ENCODE measurements around the gene LHX3. TPM values are rescaled to one million over a fixed set of nuclear protein-coding genes. Genes with fewer than 3 reads are reported as not detected.

The LHX3 gene
- total and polyA plus RNA-seq, 4 donors = not detected

DNA sequence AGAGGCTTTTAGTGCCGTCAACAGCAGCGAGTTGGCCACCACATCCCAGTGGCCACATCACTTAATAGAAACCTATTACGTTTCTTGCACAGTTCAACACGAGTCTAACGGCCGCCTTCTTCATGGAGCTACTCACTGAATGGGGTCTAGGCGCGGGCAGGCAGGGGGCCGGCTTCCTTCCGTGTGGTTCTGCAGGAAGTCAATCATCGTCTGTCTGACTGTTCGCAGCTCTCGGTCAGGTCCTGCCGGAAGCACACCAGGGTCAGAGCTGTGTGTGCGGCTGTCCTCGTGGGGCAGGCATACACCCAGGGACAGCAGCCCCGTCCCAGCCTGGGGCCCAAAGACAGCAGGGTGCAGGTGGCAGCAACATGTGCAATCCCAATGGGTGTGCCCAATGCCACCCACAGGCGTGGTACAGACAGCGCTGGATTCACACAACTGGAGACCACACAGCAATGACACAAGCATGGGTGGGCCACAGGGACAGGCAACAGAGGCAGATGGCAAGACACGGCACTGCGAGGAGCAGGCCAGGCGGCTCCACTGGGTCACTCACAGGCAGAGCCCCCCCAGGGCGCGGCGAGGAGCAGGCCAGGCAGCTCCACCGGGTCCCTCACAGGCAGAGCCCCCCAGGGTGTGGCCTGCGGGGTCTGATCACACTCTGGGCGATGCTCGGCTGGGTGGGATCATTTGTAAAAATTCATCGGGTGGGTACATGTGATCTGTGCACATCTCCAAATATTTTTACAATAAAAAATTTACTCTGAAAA is 19.1 kb upstream of the LHX3 start:
- H3K27ac ChIP-seq (ENCODE audit: low read depth in 1 of 2, low read length in 1 of 2) = no peak overlapping the region
- no peaks in the 10 kb centered on the region for H3K27me3 ChIP-seq (ENCODE audit: control insufficient read depth in 3 of 3, insufficient read depth in 3 of 3, low read length in 2 of 3)
- no peaks in the 10 kb centered on the region for H3K9me3 ChIP-seq (ENCODE audit: control insufficient read depth in 4 of 4, insufficient read depth in 3 of 4, low read length in 3 of 4)
- DNase-seq (no peak), ATAC-seq (ENCODE audit: insufficient read depth, low FRiP score) (no peak)
- H3K4me3 ChIP-seq = no peak overlapping the region
- no peak overlapping the region for H3K9ac ChIP-seq (ENCODE audit: insufficient read depth in 1 of 2, low read length in 2 of 2)
- H3K4me1 ChIP-seq (ENCODE audit: control insufficient read depth in 5 of 5, insufficient read depth in 5 of 5, low read length in 5 of 5) = no peaks in the 10 kb centered on the region
- 87 to 93% methylated on average over 29 to 30 of the region's 30 CpGs for WGBS, 2 donors
- TF ChIP-seq, protein P1, sequence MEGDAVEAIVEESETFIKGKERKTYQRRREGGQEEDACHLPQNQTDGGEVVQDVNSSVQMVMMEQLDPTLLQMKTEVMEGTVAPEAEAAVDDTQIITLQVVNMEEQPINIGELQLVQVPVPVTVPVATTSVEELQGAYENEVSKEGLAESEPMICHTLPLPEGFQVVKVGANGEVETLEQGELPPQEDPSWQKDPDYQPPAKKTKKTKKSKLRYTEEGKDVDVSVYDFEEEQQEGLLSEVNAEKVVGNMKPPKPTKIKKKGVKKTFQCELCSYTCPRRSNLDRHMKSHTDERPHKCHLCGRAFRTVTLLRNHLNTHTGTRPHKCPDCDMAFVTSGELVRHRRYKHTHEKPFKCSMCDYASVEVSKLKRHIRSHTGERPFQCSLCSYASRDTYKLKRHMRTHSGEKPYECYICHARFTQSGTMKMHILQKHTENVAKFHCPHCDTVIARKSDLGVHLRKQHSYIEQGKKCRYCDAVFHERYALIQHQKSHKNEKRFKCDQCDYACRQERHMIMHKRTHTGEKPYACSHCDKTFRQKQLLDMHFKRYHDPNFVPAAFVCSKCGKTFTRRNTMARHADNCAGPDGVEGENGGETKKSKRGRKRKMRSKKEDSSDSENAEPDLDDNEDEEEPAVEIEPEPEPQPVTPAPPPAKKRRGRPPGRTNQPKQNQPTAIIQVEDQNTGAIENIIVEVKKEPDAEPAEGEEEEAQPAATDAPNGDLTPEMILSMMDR (IDR thresholded peaks at IDR 0.05; ENCODE audit: control extremely low read depth, extremely low read depth) = no peak
- H3K36me3 ChIP-seq (ENCODE audit: control insufficient read depth in 4 of 4, insufficient read depth in 4 of 4, low read length in 4 of 4) = peaks cover 0 to 25% (median 4%) of the 10 kb centered on the region in 4 donors

GRCh38 chr9:136222906-136223285 is 18.0 kb upstream of the LHX3 start:
- H3K9me3 ChIP-seq (ENCODE audit: control insufficient read depth in 4 of 4, insufficient read depth in 3 of 4, low read length in 3 of 4) = no peaks in the 10 kb centered on the region
- TF ChIP-seq, protein P1 (IDR thresholded peaks at IDR 0.05; ENCODE audit: control extremely low read depth, extremely low read depth) = no peak
- H3K9ac ChIP-seq (ENCODE audit: insufficient read depth in 1 of 2, low read length in 2 of 2) = no peak overlapping the region
- peaks cover 0 to 34% (median 4%) of the 10 kb centered on the region in 4 donors for H3K36me3 ChIP-seq (ENCODE audit: control insufficient read depth in 4 of 4, insufficient read depth in 4 of 4, low read length in 4 of 4)
- H3K27ac ChIP-seq (ENCODE audit: low read depth in 1 of 2, low read length in 1 of 2) = no peak overlapping the region
- DNase-seq (no peak), ATAC-seq (ENCODE audit: insufficient read depth, low FRiP score) (no peak)
- 95 to 97% methylated on average over 13 of the region's 13 CpGs for WGBS, 2 donors
- H3K4me3 ChIP-seq = no peak overlapping the region
- H3K4me1 ChIP-seq (ENCODE audit: control insufficient read depth in 5 of 5, insufficient read depth in 5 of 5, low read length in 5 of 5) = no peaks in the 10 kb centered on the region
- no peaks in the 10 kb centered on the region for H3K27me3 ChIP-seq (ENCODE audit: control insufficient read depth in 3 of 3, insufficient read depth in 3 of 3, low read length in 2 of 3)

DNA sequence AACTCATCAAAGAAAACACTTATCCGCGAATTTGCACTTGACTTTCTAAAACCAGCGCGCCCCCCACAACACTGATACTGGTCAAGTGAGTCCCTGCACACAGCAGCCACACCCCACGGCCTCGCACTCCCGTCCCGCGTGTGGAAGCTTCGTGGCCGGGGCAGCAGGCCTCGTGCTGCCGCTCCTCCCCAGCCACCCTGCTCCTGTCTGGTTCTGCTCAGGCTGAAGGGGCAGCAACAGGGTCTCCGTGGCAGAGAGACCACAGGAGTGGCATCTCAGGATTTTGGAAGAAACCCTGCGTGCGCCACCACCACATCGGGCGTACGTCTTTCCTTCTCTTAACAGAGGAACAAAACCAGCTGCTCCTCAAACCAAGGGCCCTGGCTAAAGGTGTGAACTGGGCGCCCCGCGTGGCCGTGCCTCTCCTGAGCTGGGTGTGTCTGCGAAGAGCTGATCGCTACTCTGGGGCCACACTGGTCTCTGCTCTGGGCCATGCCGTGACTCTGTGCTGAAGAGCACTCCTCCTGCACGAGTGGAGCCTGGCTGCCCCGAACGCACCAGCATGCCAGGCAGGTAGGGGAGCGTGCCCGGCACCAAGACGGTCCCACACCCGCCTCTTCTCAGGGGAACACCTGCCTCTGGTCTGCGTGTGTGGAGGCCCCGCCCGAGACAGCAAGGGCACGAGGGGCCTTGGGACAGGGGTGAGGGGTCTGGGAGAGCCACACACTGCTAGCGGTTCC is 17.4 kb upstream of the LHX3 start:
- Histone ChIP-seq H3K27ac (ENCODE audit: low read depth in 1 of 2, low read length in 1 of 2) (no peak overlapping the region), H3K27me3 (ENCODE audit: control insufficient read depth in 3 of 3, insufficient read depth in 3 of 3, low read length in 2 of 3) (no peaks in the 10 kb centered on the region), H3K4me1 (ENCODE audit: control insufficient read depth in 5 of 5, insufficient read depth in 5 of 5, low read length in 5 of 5) (no peaks in the 10 kb centered on the region), H3K36me3 (ENCODE audit: control insufficient read depth in 4 of 4, insufficient read depth in 4 of 4, low read length in 4 of 4) (peaks cover 0 to 34% (median 5%) of the 10 kb centered on the region in 4 donors), H3K9ac (ENCODE audit: insufficient read depth in 1 of 2, low read length in 2 of 2) (no peak overlapping the region), H3K9me3 (ENCODE audit: control insufficient read depth in 4 of 4, insufficient read depth in 3 of 4, low read length in 3 of 4) (no peaks in the 10 kb centered on the region), H3K4me3 (no peak overlapping the region)
- DNase-seq (no peak), ATAC-seq (ENCODE audit: insufficient read depth, low FRiP score) (no peak)
- TF ChIP-seq, protein P1 (IDR thresholded peaks at IDR 0.05; ENCODE audit: control extremely low read depth, extremely low read depth) = no peak
- 95 to 97% methylated on average over 37 to 38 of the region's 38 CpGs for WGBS, 2 donors
